ENCODE results near the gene PBX4. TPM values are rescaled to one million over a fixed set of nuclear protein-coding genes. Genes with fewer than 3 reads are reported as not detected.

The PBX4 gene, protein sequence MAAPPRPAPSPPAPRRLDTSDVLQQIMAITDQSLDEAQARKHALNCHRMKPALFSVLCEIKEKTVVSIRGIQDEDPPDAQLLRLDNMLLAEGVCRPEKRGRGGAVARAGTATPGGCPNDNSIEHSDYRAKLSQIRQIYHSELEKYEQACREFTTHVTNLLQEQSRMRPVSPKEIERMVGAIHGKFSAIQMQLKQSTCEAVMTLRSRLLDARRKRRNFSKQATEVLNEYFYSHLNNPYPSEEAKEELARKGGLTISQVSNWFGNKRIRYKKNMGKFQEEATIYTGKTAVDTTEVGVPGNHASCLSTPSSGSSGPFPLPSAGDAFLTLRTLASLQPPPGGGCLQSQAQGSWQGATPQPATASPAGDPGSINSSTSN
- total RNA-seq (2022; extraction: Qiagen RNA extraction) = 0.93 to 2.3 TPM (median 2.2 TPM) in 5 replicates

DNA sequence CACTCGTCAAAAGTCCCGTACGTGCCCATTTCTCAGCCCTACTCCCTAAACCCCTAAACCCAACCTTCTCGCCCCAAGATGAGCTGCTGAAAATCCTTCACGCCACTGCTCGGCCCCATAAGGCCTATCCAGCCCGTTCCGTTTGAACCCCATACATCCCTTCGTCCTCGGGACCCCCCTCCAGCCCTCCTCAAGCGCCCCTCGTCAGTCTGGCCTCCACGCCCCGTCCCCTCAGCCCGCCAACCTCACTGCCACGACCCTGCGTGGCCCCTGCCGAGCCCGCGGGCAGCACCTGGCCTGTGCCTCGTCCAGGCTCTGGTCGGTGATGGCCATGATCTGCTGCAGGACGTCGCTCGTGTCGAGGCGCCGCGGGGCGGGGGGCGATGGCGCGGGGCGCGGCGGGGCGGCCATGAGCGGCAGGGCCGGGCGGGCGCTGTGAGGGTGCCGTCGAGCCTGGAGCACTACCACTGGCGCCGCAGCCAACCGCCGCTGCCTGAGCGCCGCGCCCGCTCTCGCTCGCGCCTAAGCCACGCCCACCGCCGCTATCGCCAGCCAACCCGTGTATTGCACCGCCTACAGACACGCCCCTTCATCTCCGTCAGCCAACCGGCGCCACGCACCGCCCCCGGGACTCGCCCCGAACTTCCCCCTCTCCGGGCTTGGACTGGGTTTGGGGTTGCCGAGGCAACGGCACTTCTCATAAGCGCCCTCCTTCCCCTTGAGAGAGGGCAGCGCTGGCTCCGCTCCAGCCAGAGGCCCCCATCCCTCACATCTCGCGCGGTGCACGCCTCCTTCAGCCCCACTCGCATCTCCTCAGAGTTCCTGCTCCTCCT is at the start of gene PBX4:
Gene PBX4, minus strand, starts transcription at position 469 of the 833 bp plus-strand sequence. Its CDS starts 58 bp downstream, at position 411.

GRCh38 chr19:19663256-19664120 is 45.0 kb upstream of the PBX4 start, which contains the start of gene ATP13A1:
ATP13A1 (minus strand) TSS chr19:19663676; CDS start chr19:19663666, 10 bp downstream.

GRCh38 chr19:19643158-19644053 is 24.9 kb upstream of the PBX4 start, which contains the start of gene GMIP:
GMIP (minus strand) TSS chr19:19643657; CDS start chr19:19643529, 128 bp downstream.

DNA sequence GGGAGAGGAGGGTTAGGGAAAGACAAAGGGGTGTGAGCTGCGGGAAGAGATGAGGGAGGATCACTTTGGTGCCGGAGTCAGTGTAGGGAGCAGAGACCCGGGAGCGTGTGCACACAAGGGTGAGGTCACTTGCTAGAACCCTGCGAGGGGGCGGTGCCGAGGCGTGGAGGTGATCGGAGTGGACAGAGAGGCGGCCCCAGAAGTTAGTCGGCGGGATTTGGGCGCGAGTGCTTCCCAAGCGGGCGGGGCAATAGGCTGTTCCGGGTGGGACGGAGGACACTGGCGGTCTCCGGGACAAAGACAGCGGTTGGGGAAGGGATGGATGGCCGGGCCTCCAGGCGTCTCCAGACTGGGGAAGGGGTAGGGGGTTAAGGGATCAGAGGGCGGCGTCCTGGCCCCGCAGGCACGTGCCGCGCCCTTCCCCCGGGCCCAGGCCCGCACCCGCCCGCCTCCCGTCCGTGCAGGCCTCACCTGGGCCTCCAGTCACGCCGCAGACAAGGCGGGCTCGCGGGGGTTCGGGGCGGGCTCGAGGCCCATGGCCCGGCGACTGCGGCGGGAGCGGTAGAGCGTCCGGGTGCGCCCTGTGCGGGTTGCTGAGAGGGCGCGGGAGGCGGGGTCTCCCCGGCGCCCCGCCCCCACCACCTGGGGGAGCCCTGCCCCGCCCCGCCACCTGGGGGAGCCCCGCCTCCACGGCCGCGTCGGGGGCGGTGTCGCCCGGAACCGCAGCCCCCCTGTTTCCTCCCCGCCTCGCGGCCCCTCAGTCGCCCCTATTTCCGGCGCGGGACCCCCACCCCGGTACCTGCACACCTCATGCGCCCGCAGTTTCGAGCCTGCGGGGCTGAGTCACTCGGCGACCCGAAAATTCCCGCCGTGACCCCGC is 9.4 kb upstream of the PBX4 start, which contains the start of gene LPAR2:
Gene LPAR2, minus strand, starts transcription at position 600 of the 880 bp plus-strand sequence. CDS start 945 bp downstream, outside the sequence.

DNA sequence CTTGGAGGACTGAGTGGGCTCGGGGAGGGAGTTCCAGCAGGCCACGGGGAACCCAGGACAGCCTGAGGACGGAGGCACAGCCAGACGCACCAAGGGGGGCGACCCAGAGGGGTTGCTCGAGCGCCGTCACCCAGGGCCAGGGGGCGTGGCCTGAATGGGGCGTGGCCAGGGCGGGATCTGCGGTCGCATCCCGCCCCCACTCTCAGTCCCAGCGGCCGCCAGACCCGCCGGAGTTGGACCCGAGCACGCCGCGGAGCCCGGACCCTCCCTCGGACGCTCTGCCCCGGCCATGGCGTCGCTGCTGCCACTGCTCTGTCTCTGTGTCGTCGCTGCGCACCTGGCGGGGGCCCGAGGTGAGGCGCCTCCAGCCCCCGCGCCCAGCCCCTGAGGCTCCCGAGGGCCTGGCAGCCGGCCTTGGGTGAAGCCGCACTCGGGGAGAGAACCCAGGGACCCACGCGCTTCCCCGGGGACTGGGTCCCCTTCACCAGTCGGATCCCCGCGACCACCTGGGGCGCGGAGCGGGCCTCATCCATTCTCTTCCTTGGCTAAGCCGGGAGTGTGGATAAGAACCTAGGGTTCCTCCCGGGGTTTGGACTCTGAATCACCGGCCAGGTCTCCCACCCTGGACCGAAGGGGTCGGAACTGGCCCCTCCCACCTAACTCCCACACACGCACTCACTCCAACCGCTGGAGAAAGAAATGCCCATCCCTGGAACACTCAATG is 80.3 kb downstream of the PBX4 start, which contains the start of gene CILP2:
Gene CILP2, plus strand, starts transcription at position 205 of the 724 bp plus-strand sequence. Its CDS starts 85 bp downstream, at position 290.

DNA sequence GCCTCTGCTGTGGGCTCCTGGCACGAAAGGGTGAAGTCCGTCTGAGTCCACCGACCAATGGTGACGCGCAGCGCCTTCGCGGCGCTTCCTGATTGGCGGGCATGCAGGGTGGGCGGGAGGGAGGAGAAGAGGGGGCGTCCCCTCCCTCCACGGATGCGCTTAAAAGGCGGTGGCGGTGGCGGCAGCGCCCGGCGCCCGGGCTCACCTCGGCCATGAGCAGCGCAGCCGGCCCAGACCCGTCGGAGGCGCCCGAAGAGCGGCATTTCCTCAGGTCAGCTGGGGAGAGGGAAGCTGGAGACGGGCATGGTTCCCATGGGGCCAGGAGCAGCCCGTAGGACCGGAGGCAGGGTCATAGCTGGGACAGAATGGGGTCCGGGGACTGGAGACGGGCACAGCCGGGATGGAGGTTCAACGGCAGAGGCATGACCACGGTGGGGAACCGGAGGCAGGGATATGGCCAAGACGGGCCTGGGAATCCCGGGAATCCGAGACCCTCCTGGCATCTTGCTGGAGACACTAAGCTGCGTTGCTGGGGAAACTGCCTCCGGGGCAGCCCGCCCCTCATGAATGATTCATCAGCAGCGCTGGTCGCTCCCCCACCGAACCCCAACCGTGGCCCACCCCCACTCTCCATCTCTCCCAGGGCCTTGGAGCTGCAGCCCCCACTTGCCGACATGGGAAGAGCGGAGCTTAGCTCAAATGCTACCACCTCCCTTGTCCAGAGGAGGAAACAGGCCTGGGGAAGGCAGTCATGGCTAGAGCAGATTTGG is 89.6 kb downstream of the PBX4 start, which contains the start of gene YJEFN3:
Gene YJEFN3, plus strand, starts transcription at position 191 of the 770 bp plus-strand sequence. Its CDS starts 22 bp downstream, at position 213.

DNA sequence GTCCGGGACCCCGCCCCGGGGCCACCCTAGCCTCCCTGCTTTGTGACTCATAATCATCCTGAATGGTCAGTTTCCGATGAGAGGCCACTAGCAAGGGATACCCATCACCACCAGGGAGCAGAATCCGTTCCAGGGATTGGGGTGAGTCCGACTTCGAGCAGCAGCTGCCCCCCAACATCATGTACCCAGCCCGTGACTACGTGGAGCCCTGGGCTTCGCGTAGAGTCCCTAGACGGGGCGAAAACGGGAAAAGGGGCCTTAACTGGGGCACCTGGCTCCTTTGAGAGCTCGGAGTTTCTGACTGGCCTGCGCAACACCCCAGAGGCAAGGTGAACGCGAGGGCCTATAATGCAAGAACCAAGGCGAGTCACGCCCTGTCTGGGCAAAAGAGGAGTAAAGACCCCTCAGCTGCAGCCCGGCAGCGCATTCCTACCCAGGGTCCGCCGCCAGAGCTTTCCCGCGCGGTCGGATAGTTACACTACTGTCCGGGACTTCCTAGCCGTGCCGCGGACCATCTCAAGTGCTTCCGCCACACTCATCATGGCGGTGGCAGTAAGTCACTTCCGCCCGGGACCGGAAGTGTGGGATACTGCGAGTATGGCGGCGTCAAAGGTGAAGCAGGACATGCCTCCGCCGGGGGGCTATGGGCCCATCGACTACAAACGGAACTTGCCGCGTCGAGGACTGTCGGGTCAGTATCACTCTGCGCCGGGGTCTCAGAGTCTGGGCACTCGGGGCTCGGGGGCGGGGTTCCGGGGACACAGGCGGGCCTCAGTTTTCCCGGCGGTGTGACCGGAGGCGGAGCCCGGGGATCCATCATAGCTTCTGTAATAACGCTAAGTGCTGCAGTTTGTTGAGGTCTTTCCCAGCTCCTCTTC is 102.6 kb downstream of the PBX4 start, which contains the start of gene NDUFA13:
Gene NDUFA13, plus strand, starts transcription at position 584 of the 878 bp plus-strand sequence. Its CDS starts 14 bp downstream, at position 598.

GRCh38 chr19:19514881-19515641 is 103.4 kb downstream of the PBX4 start, which contains the start of gene TSSK6:
TSSK6 (minus strand) TSS chr19:19515548; CDS start chr19:19515427, 121 bp downstream.

Other genes with a start within 250 kb of the PBX4 start
- 36.6 to 42.3 TPM (median 39.9 TPM) in 5 replicates for gene GATAD2A, start 213.0 kb downstream of the PBX4 start, total RNA-seq (2022; extraction: Qiagen RNA extraction)
- 1.2 to 1.8 TPM (median 1.6 TPM) in 5 replicates for gene TSSK6, start 103.1 kb downstream of the PBX4 start, total RNA-seq (2022; extraction: Qiagen RNA extraction)
- 149 to 172 TPM (median 159 TPM) in 5 replicates for gene NDUFA13, start 102.5 kb downstream of the PBX4 start, total RNA-seq (2022; extraction: Qiagen RNA extraction)
- 1.6 to 4.0 TPM (median 2.9 TPM) in 5 replicates for gene YJEFN3, start 89.8 kb downstream of the PBX4 start, total RNA-seq (2022; extraction: Qiagen RNA extraction)
- gene CILP2, start 80.4 kb downstream of the PBX4 start, total RNA-seq (2022; extraction: Qiagen RNA extraction) = 0.14 to 0.32 TPM (median 0.19 TPM) in 5 replicates
- gene LPAR2, start 9.5 kb upstream of the PBX4 start, total RNA-seq (2022; extraction: Qiagen RNA extraction) = 2.0 to 4.7 TPM (median 4.2 TPM) in 5 replicates
- gene GMIP, start 25.0 kb upstream of the PBX4 start, total RNA-seq (2022; extraction: Qiagen RNA extraction) = 4.8 to 6.5 TPM (median 5.3 TPM) in 5 replicates
- 24.3 to 34.7 TPM (median 32.8 TPM) in 5 replicates for gene ATP13A1, start 45.0 kb upstream of the PBX4 start, total RNA-seq (2022; extraction: Qiagen RNA extraction)
- gene ZNF101, start 50.2 kb upstream of the PBX4 start, total RNA-seq (2022; extraction: Qiagen RNA extraction) = 3.0 to 5.7 TPM (median 3.8 TPM) in 5 replicates
- gene ZNF14, start 114.4 kb upstream of the PBX4 start, total RNA-seq (2022; extraction: Qiagen RNA extraction) = 1.7 to 2.6 TPM (median 1.9 TPM) in 5 replicates
- gene ZNF506, start 203.1 kb upstream of the PBX4 start, total RNA-seq (2022; extraction: Qiagen RNA extraction) = 0.12 to 0.39 TPM (median 0.15 TPM) in 5 replicates
- gene ZNF253, start 247.2 kb upstream of the PBX4 start, total RNA-seq (2022; extraction: Qiagen RNA extraction) = 0.03 TPM in 1 of 5 replicates, not detected in the others